Heart left ventricle (tissue), 16 donors: ENCODE data around the gene CCDC185. TPM values are rescaled to one million over a fixed set of nuclear protein-coding genes. Genes with fewer than 3 reads are reported as not detected.
A peak's percentile ranks its signal among the peaks of the same experiment; 100 is the strongest.

Experiments
- ATAC-seq, 4 donors: fragments of 200-7000 bp; cut with Tn5 transposase; one replicate each; pipeline ENCODE4 v1.9.1; 2020 to 2022; ENCODE audit warnings: moderate library complexity in 4 of 4, mild to moderate bottlenecking in 3 of 4, moderate number of reproducible peaks in 1 of 4
- DNase-seq, 5 donors: peaks; one replicate each; pipeline ENCODE4 v3.0.0-alpha.2; 2020
- H3K27ac ChIP-seq, 12 donors: fragments of 200-600 bp; sonication (generic) in 4 of 12; one replicate each; pipeline versions ENCODE4 v1.5.0 to v1.8.0; 2016 to 2022; ENCODE audit warnings: mild to moderate bottlenecking in 2 of 12
- H3K27me3 ChIP-seq, 9 donors: fragments of 200-600 bp; sonication (generic) in 2 of 9; one replicate each; pipeline versions ENCODE4 v1.5.1 to v1.8.0; 2016 to 2022; ENCODE audit warnings: mild to moderate bottlenecking in 3 of 9
- H3K36me3 ChIP-seq, 9 donors: fragments of 200-600 bp; sonication (generic) in 2 of 9; one replicate each; pipeline versions ENCODE4 v1.5.0 to v1.8.0; 2018 to 2022; ENCODE audit warnings: mild to moderate bottlenecking in 2 of 9
- H3K4me1 ChIP-seq, 12 donors: fragments of 200-600 bp; sonication (generic) in 4 of 12; one replicate each; pipeline versions ENCODE4 v1.5.0 to v1.8.0; 2016 to 2022; ENCODE audit warnings: mild to moderate bottlenecking in 3 of 12
- H3K4me3 ChIP-seq, 12 donors: fragments of 200-600 bp; sonication (generic) in 4 of 12; one replicate each; pipeline versions ENCODE4 v1.5.0 to v1.8.0; 2017 to 2022; ENCODE audit warnings: mild to moderate bottlenecking in 9 of 12, moderate library complexity in 4 of 12
- H3K9me3 ChIP-seq, 12 donors: fragments of 200-600 bp; sonication (generic) in 4 of 12; one replicate each; pipeline versions ENCODE4 v1.5.0 to v1.8.0; 2016 to 2022; ENCODE audit warnings: mild to moderate bottlenecking in 1 of 12
- CTCF ChIP-seq, 12 donors: fragments of 200-600 bp; sonication (generic) in 4 of 12; IDR thresholded peaks; one replicate each; pipeline versions ENCODE4 v1.5.0 to v1.8.0; 2018 to 2022; ENCODE audit warnings: antibody characterized with exemption in 12 of 12, mild to moderate bottlenecking in 5 of 12
- POLR2A ChIP-seq, 2 donors: fragments of 450-650 bp; IDR thresholded peaks; one replicate each; pipeline ENCODE4 v1.6.1; 2017; ENCODE audit warnings: antibody characterized with exemption in 2 of 2, mild to moderate bottlenecking in 2 of 2, moderate library complexity in 2 of 2
- WGBS, 4 donors: extraction: QIAGEN DNeasy Blood & Tissue Kit in 2 of 4; methylation state at CpG; one replicate each; pipeline versions ENCODE4 v1.1.5 to v1.1.7; 2013 to 2018; 5-methylcytosine and 5-hydroxymethylcytosine counted together
- intact Hi-C, 10 donors: fragments of 100-400 bp; cut with DNase I; formaldehyde crosslinking; loops; one replicate each; pipeline versions ENCODE4 v1.11.1 to v1.14.2; 2022
- polyA plus RNA-seq, 2 donors: library from polyadenylated mRNA; stranded (reverse); fragments of 200-250 nt; gene quantifications; one replicate each; pipeline ENCODE4 v1.2.3, GENCODE V29; 2013
- total RNA-seq, 9 donors: library from RNA; depleted of rRNA in 2 of 9; stranded (reverse); fragments of >200 nt in 2 of 9; fragmentation: NEBNext Ultra II Directional in 3 of 9; extraction: Animal tissue kit (Norgen Biotek cat#: 25700) in 3 of 9; gene quantifications; one replicate each; pipeline versions ENCODE4 v1.1.0 to v1.2.4, GENCODE V29; 2016 to 2023
- donor health status: ischemic (EF 13 %, LVEDD 7.1; RV severe dilation, severe dysfunction).
- donor health status: healthy with polysubstance abuse.
- donor health status: DM: no; HTN: yes; CAD: no.
- donor health status: DM: no; HTN: no; CAD: no.
- donor health status: ischemic (EF 25% LVEDD 6.9; RV normal size, moderate dysfunction).
- donor health status: ischemic (EF 25% LVEDD 5.7; RV mildly dilated, moderate dysfunction).
- donor health status: healthy.
- donor health status: DM: yes; HTN: yes; CAD: no.
- donor health status: ischemic (EF 35%, LVEDD 5.7; RV mildly dilated, moderate dysfunction).
- donor health status: nonischemic (EF 11% LVEDD 7.7; RV severe dilation, severe dysfunction).
- donor health status: DM: yes; HTN: yes; CAD: no.
- donor health status: PGD.
- donor health status: ischemic (EF 29% LVEDD 5.4; RV normal size, mild dysfunction).
- donor health status: nonischemic (EF 23%, LVEDD 6.1; RV moderate dilation, normal function).

CCDC185 gene
- total and polyA plus RNA-seq, 11 donors: not detected

- WGBS, 4 donors: 79 to 93% (median 91%) methylated on average over 2 of the region's 2 CpGs
- TF ChIP-seq CTCF (IDR thresholded peaks at IDR 0.05) (no peak), POLR2A (IDR thresholded peaks at IDR 0.05) (no peak)
- Histone ChIP-seq H3K9me3 (no peaks in the 10 kb centered on the region), H3K27me3 (peaks cover 0 to 23% (median 0%) of the 10 kb centered on the region in 9 donors), H3K27ac (no peak overlapping the region), H3K36me3 (no peaks in the 10 kb centered on the region), H3K4me1 (peaks cover 0 to 4% (median 0%) of the 10 kb centered on the region in 12 donors), H3K4me3 (no peak overlapping the region)
- ATAC-seq (no peak), DNase-seq (no peak)
- intact Hi-C loops: no loop called here
Observed at GRCh38 chr1:223355699-223356098, 37.5 kb upstream of the CCDC185 start.

GRCh38 chr1:223358826-223359225, 34.4 kb upstream of the CCDC185 start:
- H3K4me1 ChIP-seq: peaks cover 0 to 10% (median 8%) of the 10 kb centered on the region in 12 donors
- ATAC-seq (no peak), DNase-seq (no peak)
- TF ChIP-seq POLR2A (IDR thresholded peaks at IDR 0.05) (no peak), CTCF (IDR thresholded peaks at IDR 0.05) (no peak)
- H3K27me3 ChIP-seq: peaks cover 0 to 32% (median 0%) of the 10 kb centered on the region in 9 donors
- no peak overlapping the region for H3K27ac ChIP-seq
- no peak overlapping the region for H3K4me3 ChIP-seq
- WGBS, 4 donors: 81 to 95% (median 85%) methylated on average over 3 of the region's 3 CpGs
- no peaks in the 10 kb centered on the region for H3K9me3 ChIP-seq
- H3K36me3 ChIP-seq: no peaks in the 10 kb centered on the region
- intact Hi-C loops: no loop called here

- peak; percentile 63 to 86 (median 70) for ATAC-seq
Observed at GRCh38 chr1:223363057-223363855, 30.0 kb upstream of the CCDC185 start.

More at GRCh38 chr1:223363057-223363855, 30.0 kb upstream of the CCDC185 start:
- H3K27ac ChIP-seq: peak overlapping the region in 4 of 12 donors; percentile 29 to 48 (median 47)
- H3K36me3 ChIP-seq: no peaks in the 10 kb centered on the region
- H3K4me1 ChIP-seq: peaks cover 0 to 25% (median 15%) of the 10 kb centered on the region in 12 donors
- H3K4me3 ChIP-seq: peak overlapping the region; percentile 39 to 77 (median 54)
- WGBS, 4 donors: 1 to 6% (median 2%) methylated on average over 17 to 44 of the region's 44 CpGs
- TF ChIP-seq CTCF (IDR thresholded peaks at IDR 0.05) (no peak), POLR2A (IDR thresholded peaks at IDR 0.05) (no peak)
- DNase-seq: peak; percentile 48 to 77 (median 71)
- no peaks in the 10 kb centered on the region for H3K9me3 ChIP-seq
- intact Hi-C loops: loop anchor here in 2 of 10 donors (5.0 kb wide), 4 partner anchors 131 to 231 kb away; partner anchors contain the start of gene TLR5 (in 1 of the 2)
- peaks cover 0 to 55% (median 4%) of the 10 kb centered on the region in 9 donors for H3K27me3 ChIP-seq
